ENCODE results near the gene GSG1.

GRCh38 chr12:13075786-13076570 lies 27.5 kb downstream of the GSG1 start:
- TF ChIP-seq POLR2AphosphoS5 (IDR thresholded peaks at IDR 0.05; ENCODE audit: low read depth) (no peak), CTCF (IDR thresholded peaks at IDR 0.05; ENCODE audit: insufficient read depth, low read length) (no peak)
